HepG2 (cell line): ENCODE measurements around the gene SMAD2. TPM values are rescaled to one million over a fixed set of nuclear protein-coding genes. Genes with fewer than 3 reads are reported as not detected.

Experiments used
- ATAC-seq: fragments of 200-7000 bp; cut with Tn5 transposase; 3 replicates; pipeline ENCODE4 v1.9.1; 2020; ENCODE audit warnings: mild to moderate bottlenecking, moderate library complexity
- BruUV-seq: library from RNA; stranded (reverse); fragments of 400-500 nt; replicated peaks from 2 replicates; lab custom pipeline; 2021; lab: Mats Ljungman, UMichigan
- CTCF ChIA-PET: fragments of 300-600 bp; formaldehyde crosslinking; extraction: SDS; loops from one replicate; lab custom pipeline; 2021; ENCODE audit warnings: low total read pairs, inconsistent platforms, low intra/inter-chr PET ratio; lab: Yijun Ruan, JAX
- POLR2A ChIA-PET: fragments of 350-600 bp; sonication (Branson Sonifier 250); formaldehyde crosslinking; loops from one replicate; lab custom pipeline; 2020; ENCODE audit warnings: antibody characterized with exemption, inconsistent platforms; lab: Yijun Ruan, JAX
- DNase-seq: peaks from one replicate; pipeline ENCODE4 v3.0.0-alpha.2; 2015; ENCODE audit warnings: low spot score
- FAIRE-seq: peaks from 3 replicates; lab custom pipeline; 2011; peaks lifted over from hg19 to GRCh38; lab: Jason Lieb, UNC
- H2AFZ ChIP-seq: one replicate; pipeline ENCODE4 v1.6.1; 2011; ENCODE audit warnings: low read length, inconsistent platforms
- H3K27ac ChIP-seq: fragments of 300-600 bp; 3 replicates; pipeline ENCODE4 v1.8.0; 2011; ENCODE audit warnings: mixed run types, mild to moderate bottlenecking, mixed read lengths, low read length, inconsistent platforms; ENCODE audit not compliant: insufficient read depth; ENCODE audit errors: extremely low read length
- H3K27me3 ChIP-seq, 2 experiments: fragments of 200-600 bp in 1 of 2; 2 replicates in 1 of 2; 3 replicates in 1 of 2; pipeline versions ENCODE4 v1.6.0 to v1.8.0; 2011; ENCODE audit warnings: low read length in 2 of 2, mild to moderate bottlenecking in 2 of 2, moderate library complexity in 2 of 2, inconsistent platforms in 1 of 2; ENCODE audit not compliant: insufficient read depth in 2 of 2, control insufficient read depth in 1 of 2
- H3K36me3 ChIP-seq, 2 experiments: fragments of 200-600 bp in 1 of 2; replicated peaks in 1 of 2; 2 replicates in 1 of 2; 3 replicates in 1 of 2; pipeline versions ENCODE4 v1.5.1 to v1.8.0; 2011; ENCODE audit warnings: low read length in 2 of 2, inconsistent platforms in 1 of 2; ENCODE audit not compliant: insufficient read depth in 2 of 2, control insufficient read depth in 1 of 2
- H3K4me1 ChIP-seq: 2 replicates; pipeline ENCODE4 v1.5.1; 2012; ENCODE audit warnings: low read length, inconsistent platforms; ENCODE audit not compliant: insufficient read depth
- H3K4me2 ChIP-seq: 2 replicates; pipeline ENCODE4 v1.6.0; 2011; ENCODE audit warnings: low read depth, low read length, inconsistent platforms
- H3K4me3 ChIP-seq, 3 experiments: fragments of 200-600 bp in 1 of 3; sonication (generic), shearing (Covaris generic) in 1 of 3; replicated peaks in 1 of 3; 2 replicates each; pipeline ENCODE4 v1.5.1; 2011 to 2016; ENCODE audit warnings: low read length in 3 of 3, inconsistent platforms in 2 of 3, low read depth in 2 of 3, mild to moderate bottlenecking in 2 of 3, control low read depth in 1 of 3, mixed read lengths in 1 of 3; ENCODE audit not compliant: insufficient read depth in 1 of 3
- H3K79me2 ChIP-seq: one replicate; pipeline ENCODE4 v1.6.1; 2011; ENCODE audit warnings: low read length, inconsistent platforms; ENCODE audit not compliant: insufficient read depth
- H3K9ac ChIP-seq: 2 replicates; pipeline ENCODE4 v1.6.0; 2011; ENCODE audit warnings: mild to moderate bottlenecking, low read depth, low read length, inconsistent platforms; ENCODE audit not compliant: insufficient read depth
- H3K9me3 ChIP-seq: 2 replicates; pipeline ENCODE4 v1.5.1; 2012; ENCODE audit warnings: mild to moderate bottlenecking, low read length
- H4K20me1 ChIP-seq: 2 replicates; pipeline ENCODE4 v1.6.0; 2011; ENCODE audit warnings: inconsistent platforms, mild to moderate bottlenecking, low read length, moderate library complexity; ENCODE audit not compliant: insufficient read depth
- KDM4B ChIP-seq: sonication (generic); formaldehyde crosslinking; IDR thresholded peaks from 2 replicates; pipeline ENCODE4 v1.4.0; 2020; ENCODE audit warnings: missing genetic modification reagents
- LCORL ChIP-seq, 2 experiments: fragments of 450-650 bp in 1 of 2; sonication (generic) in 1 of 2; formaldehyde crosslinking in 1 of 2; IDR thresholded peaks; 2 replicates each; pipeline versions ENCODE4 v1.5.0 to v1.6.1; 2017 to 2020; ENCODE audit warnings: antibody characterized with exemption in 1 of 2, missing genetic modification reagents in 1 of 2
- TCF7L2 ChIP-seq: IDR thresholded peaks from 2 replicates; pipeline ENCODE4 v1.6.1; 2011; ENCODE audit warnings: mild to moderate bottlenecking, low read depth, low read length, moderate library complexity
- ZNF382 ChIP-seq: sonication (generic); formaldehyde crosslinking; IDR thresholded peaks from 2 replicates; pipeline ENCODE4 v1.5.0; 2020; ENCODE audit warnings: missing genetic modification reagents, mild to moderate bottlenecking, borderline replicate concordance
- ZNF451 ChIP-seq: sonication (generic); formaldehyde crosslinking; IDR thresholded peaks from 2 replicates; pipeline ENCODE4 v1.5.0; 2020; ENCODE audit warnings: mild to moderate bottlenecking, missing genetic modification reagents
- WGBS: methylation state at CpG from one replicate; pipeline ENCODE4 v1.1.6; 2017; ENCODE audit warnings: low lambda C conversion rate; 5-methylcytosine and 5-hydroxymethylcytosine counted together
- in situ Hi-C: cut with HindIII; loops from 2 replicates; pipeline ENCODE4 v1.10.0; 2017; ENCODE audit warnings: low pct_unique_long_range_greater_than_20kb; ENCODE audit not compliant: extremely low pct_ligation_motif_present
- intact Hi-C: fragments of 100-400 bp; cut with micrococcal nuclease; formaldehyde crosslinking; loops from one replicate; pipeline ENCODE4 v1.10.0; 2022; ENCODE audit not compliant: unreplicated experiment
- polyA plus RNA-seq, 8 experiments: library from polyadenylated mRNA; depleted of rRNA in 3 of 8; stranded (reverse) in 7 of 8; unstranded in 1 of 8; fragments of >200 nt; fragmentation: Illumina TruSeq in 4 of 8; extraction: Trizol in 4 of 8; gene quantifications; 2 replicates each; pipeline versions ENCODE4 v1.2.1 to v1.2.3, GENCODE V29; 2011 to 2016; ENCODE audit warnings: low read depth in 4 of 8, missing spikeins in 1 of 8, mixed read lengths in 1 of 8; ENCODE audit not compliant: insufficient read depth in 1 of 8
- total RNA-seq, 5 experiments: library from RNA; depleted of rRNA; stranded (reverse); fragments of >200 nt; fragmentation: Illumina TruSeq; extraction: Trizol; gene quantifications; 2 replicates each; pipeline ENCODE4 v1.2.3, GENCODE V29; 2016; ENCODE audit warnings: low read depth in 1 of 5
- TF ChIP-seq, protein P1 (sequence below), 2 experiments: fragments of 450-650 bp in 1 of 2; sonication (generic) in 1 of 2; formaldehyde crosslinking; IDR thresholded peaks; 2 replicates each; pipeline versions ENCODE4 v1.5.0 to v1.8.0; 2020 to 2022; ENCODE audit warnings: mild to moderate bottlenecking in 1 of 2, missing genetic modification reagents in 1 of 2
- TF ChIP-seq, protein P2 (sequence below): sonication (generic); formaldehyde crosslinking; IDR thresholded peaks from 2 replicates; pipeline ENCODE4 v1.8.0; 2022; ENCODE audit warnings: missing genetic modification reagents, mild to moderate bottlenecking, borderline replicate concordance
- TF ChIP-seq, protein P3 (sequence below): sonication (generic); formaldehyde crosslinking; IDR thresholded peaks from 2 replicates; pipeline ENCODE4 v1.5.0; 2020; ENCODE audit warnings: missing genetic modification reagents, mild to moderate bottlenecking, borderline replicate concordance
- TF ChIP-seq, protein P4 (sequence below): sonication (generic); formaldehyde crosslinking; IDR thresholded peaks from 2 replicates; pipeline ENCODE4 v1.4.0; 2020; ENCODE audit warnings: missing genetic modification reagents

Gene SMAD2
- total and polyA plus RNA-seq, 2 of the 13 experiments (the other 11 are each of a cell fraction or from before 2014, with no cell fraction given) = 40.2 to 96.2 TPM

DNA sequence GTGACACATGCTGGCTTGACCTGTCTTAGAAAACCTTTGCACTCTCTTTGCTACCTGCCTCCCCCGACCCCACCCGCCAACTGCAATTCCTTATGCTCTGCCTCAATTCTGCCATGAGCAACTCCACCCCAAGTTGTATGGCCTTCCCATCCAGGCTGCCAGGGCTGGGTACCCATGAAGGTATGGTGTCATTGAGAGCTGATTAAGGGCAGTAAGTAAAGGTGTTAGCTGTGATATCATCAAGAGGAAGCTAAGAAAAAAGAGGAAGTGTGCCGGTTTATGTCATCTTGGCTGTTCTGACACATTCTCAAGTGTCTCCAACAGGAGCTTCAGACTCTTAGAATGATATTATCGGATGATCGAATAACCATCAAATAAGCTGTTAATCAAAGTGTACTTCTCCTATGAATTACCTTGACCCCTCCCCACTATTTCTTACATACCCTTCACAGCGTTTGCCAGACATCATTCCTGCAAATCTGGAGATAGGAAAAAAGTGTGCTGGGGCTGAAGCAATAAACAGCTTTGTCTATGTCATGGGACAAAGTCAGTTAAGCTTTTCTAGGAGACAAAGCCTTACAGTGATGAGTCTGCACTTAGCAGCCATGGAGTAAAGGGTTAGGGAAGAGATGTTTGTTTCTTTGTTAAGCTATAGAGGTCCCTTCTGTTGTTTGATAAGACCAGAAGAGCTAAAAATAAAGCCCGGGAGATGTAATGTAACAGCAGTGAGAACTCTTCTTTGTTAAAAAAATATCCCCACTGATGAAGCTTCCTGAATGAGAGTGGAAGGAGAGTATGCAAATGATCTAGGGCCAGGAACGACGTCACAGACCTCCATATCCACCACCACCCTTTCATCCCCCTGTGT lies 40.4 kb upstream of the SMAD2 start:
- no peak overlapping the region for H3K9ac ChIP-seq
- no peaks in the 10 kb centered on the region for H3K9me3 ChIP-seq
- no peak for DNase-seq
- H4K20me1 ChIP-seq = no peaks in the 10 kb centered on the region
- BruUV-seq = no TSS peak
- no peaks in the 10 kb centered on the region for H3K36me3 ChIP-seq
- H3K4me2 ChIP-seq = no peak overlapping the region
- in situ Hi-C loops (no loop called here), intact Hi-C loops (no loop called here)
- no peak for FAIRE-seq
- peaks cover 0 to 16% of the 10 kb centered on the region in 2 experiments; a peak in 2 of 5 replicates for H3K27me3 ChIP-seq
- H3K27ac ChIP-seq = no peak overlapping the region
- no peaks in the 10 kb centered on the region for H3K79me2 ChIP-seq
- TF ChIP-seq TCF7L2 (no peak), LCORL (IDR thresholded peaks at IDR 0.05) (no peak), LCORL (CRISPR knock-in tag; IDR thresholded peaks at IDR 0.05) (no peak), ZNF382 (CRISPR knock-in tag) (no peak), KDM4B (no peak), ZNF451 (CRISPR knock-in tag) (no peak)
- TF ChIP-seq, protein P1, sequence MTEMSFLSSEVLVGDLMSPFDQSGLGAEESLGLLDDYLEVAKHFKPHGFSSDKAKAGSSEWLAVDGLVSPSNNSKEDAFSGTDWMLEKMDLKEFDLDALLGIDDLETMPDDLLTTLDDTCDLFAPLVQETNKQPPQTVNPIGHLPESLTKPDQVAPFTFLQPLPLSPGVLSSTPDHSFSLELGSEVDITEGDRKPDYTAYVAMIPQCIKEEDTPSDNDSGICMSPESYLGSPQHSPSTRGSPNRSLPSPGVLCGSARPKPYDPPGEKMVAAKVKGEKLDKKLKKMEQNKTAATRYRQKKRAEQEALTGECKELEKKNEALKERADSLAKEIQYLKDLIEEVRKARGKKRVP (CRISPR knock-in tag; IDR thresholded peaks at IDR 0.05) = no peak
- TF ChIP-seq, protein P2, sequence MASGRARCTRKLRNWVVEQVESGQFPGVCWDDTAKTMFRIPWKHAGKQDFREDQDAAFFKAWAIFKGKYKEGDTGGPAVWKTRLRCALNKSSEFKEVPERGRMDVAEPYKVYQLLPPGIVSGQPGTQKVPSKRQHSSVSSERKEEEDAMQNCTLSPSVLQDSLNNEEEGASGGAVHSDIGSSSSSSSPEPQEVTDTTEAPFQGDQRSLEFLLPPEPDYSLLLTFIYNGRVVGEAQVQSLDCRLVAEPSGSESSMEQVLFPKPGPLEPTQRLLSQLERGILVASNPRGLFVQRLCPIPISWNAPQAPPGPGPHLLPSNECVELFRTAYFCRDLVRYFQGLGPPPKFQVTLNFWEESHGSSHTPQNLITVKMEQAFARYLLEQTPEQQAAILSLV (CRISPR knock-in tag) = no peak
- TF ChIP-seq, protein P3, sequence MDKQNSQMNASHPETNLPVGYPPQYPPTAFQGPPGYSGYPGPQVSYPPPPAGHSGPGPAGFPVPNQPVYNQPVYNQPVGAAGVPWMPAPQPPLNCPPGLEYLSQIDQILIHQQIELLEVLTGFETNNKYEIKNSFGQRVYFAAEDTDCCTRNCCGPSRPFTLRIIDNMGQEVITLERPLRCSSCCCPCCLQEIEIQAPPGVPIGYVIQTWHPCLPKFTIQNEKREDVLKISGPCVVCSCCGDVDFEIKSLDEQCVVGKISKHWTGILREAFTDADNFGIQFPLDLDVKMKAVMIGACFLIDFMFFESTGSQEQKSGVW (CRISPR knock-in tag) = no peak
- TF ChIP-seq, protein P4, sequence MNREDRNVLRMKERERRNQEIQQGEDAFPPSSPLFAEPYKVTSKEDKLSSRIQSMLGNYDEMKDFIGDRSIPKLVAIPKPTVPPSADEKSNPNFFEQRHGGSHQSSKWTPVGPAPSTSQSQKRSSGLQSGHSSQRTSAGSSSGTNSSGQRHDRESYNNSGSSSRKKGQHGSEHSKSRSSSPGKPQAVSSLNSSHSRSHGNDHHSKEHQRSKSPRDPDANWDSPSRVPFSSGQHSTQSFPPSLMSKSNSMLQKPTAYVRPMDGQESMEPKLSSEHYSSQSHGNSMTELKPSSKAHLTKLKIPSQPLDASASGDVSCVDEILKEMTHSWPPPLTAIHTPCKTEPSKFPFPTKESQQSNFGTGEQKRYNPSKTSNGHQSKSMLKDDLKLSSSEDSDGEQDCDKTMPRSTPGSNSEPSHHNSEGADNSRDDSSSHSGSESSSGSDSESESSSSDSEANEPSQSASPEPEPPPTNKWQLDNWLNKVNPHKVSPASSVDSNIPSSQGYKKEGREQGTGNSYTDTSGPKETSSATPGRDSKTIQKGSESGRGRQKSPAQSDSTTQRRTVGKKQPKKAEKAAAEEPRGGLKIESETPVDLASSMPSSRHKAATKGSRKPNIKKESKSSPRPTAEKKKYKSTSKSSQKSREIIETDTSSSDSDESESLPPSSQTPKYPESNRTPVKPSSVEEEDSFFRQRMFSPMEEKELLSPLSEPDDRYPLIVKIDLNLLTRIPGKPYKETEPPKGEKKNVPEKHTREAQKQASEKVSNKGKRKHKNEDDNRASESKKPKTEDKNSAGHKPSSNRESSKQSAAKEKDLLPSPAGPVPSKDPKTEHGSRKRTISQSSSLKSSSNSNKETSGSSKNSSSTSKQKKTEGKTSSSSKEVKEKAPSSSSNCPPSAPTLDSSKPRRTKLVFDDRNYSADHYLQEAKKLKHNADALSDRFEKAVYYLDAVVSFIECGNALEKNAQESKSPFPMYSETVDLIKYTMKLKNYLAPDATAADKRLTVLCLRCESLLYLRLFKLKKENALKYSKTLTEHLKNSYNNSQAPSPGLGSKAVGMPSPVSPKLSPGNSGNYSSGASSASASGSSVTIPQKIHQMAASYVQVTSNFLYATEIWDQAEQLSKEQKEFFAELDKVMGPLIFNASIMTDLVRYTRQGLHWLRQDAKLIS (CRISPR knock-in tag) = no peak
- ChIA-PET CTCF (no interaction called here), POLR2A (no interaction called here)
- ATAC-seq = no peak
- no peak overlapping the region for H3K4me3 ChIP-seq
- H2AFZ ChIP-seq = no peak overlapping the region
- 54% methylated on average over 9 of the region's 9 CpGs for WGBS
- no peaks in the 10 kb centered on the region for H3K4me1 ChIP-seq
